H9 (cell line): Measurements from ENCODE around the gene GALNT10. TPM values are rescaled to one million over a fixed set of nuclear protein-coding genes. Genes with fewer than 3 reads are reported as not detected.

Experiments
- DNase-seq: peaks from one replicate; pipeline ENCODE4 v3.0.0-alpha.2; 2017
- H2AFZ ChIP-seq: one replicate; pipeline ENCODE4 v1.6.1; 2013; ENCODE audit warnings: mild to moderate bottlenecking, low read length, control low read depth, moderate library complexity
- H2AK5ac ChIP-seq: 2 replicates; pipeline ENCODE4 v1.6.1; 2013; ENCODE audit warnings: low read length, control low read depth, mixed read lengths; ENCODE audit not compliant: insufficient read length
- H2BK120ac ChIP-seq: one replicate; pipeline ENCODE4 v1.6.1; 2013; ENCODE audit warnings: low read depth, mild to moderate bottlenecking, low read length, control low read depth, inconsistent platforms; ENCODE audit not compliant: poor library complexity, severe bottlenecking
- H2BK12ac ChIP-seq: 2 replicates; pipeline ENCODE4 v1.6.1; 2013; ENCODE audit warnings: low read length, control low read depth, mixed read lengths, low read depth; ENCODE audit not compliant: insufficient read length
- H2BK15ac ChIP-seq: 2 replicates; pipeline ENCODE4 v1.6.1; 2013; ENCODE audit warnings: low read depth, low read length, control low read depth
- H2BK20ac ChIP-seq: one replicate; pipeline ENCODE4 v1.6.1; 2013; ENCODE audit warnings: low read depth, mild to moderate bottlenecking, low read length, control low read depth, inconsistent platforms; ENCODE audit not compliant: poor library complexity, severe bottlenecking
- H2BK5ac ChIP-seq: 2 replicates; pipeline ENCODE4 v1.6.1; 2013; ENCODE audit warnings: low read length, control low read depth, mixed read lengths; ENCODE audit not compliant: insufficient read length
- H3K14ac ChIP-seq: 2 replicates; pipeline ENCODE4 v1.6.1; 2013; ENCODE audit warnings: low read length, control low read depth; ENCODE audit not compliant: insufficient read depth
- H3K18ac ChIP-seq: 2 replicates; pipeline ENCODE4 v1.6.1; 2013; ENCODE audit warnings: low read depth, mild to moderate bottlenecking, mixed read lengths, low read length, control low read depth; ENCODE audit not compliant: insufficient read length
- H3K23ac ChIP-seq: 2 replicates; pipeline ENCODE4 v1.6.1; 2013; ENCODE audit warnings: low read length, control low read depth, mixed read lengths, low read depth; ENCODE audit not compliant: insufficient read length
- H3K23me2 ChIP-seq: 2 replicates; pipeline ENCODE4 v1.6.1; 2013; ENCODE audit warnings: low read depth, mild to moderate bottlenecking, mixed read lengths, low read length, control low read depth; ENCODE audit not compliant: insufficient read length, poor library complexity, severe bottlenecking
- H3K27ac ChIP-seq: 2 replicates; pipeline ENCODE4 v1.5.1; 2013; ENCODE audit warnings: low read length, control low read depth, mixed read lengths, low read depth; ENCODE audit not compliant: insufficient read length
- H3K27me3 ChIP-seq: 2 replicates; pipeline ENCODE4 v1.6.1; 2013; ENCODE audit warnings: low read length, control low read depth, inconsistent platforms; ENCODE audit not compliant: insufficient read depth
- H3K4ac ChIP-seq: 2 replicates; pipeline ENCODE4 v1.6.1; 2013; ENCODE audit warnings: low read depth, mild to moderate bottlenecking, control low read depth, inconsistent platforms, low read length, moderate library complexity
- H3K4me1 ChIP-seq: 2 replicates; pipeline ENCODE4 v1.6.1; 2013; ENCODE audit warnings: low read length, control low read depth, inconsistent platforms; ENCODE audit not compliant: insufficient read depth
- H3K4me2 ChIP-seq: 2 replicates; pipeline ENCODE4 v1.6.1; 2013; ENCODE audit warnings: low read length, control low read depth, mixed read lengths; ENCODE audit not compliant: insufficient read length, insufficient read depth
- H3K56ac ChIP-seq: 2 replicates; pipeline ENCODE4 v1.6.1; 2013; ENCODE audit warnings: low read depth, mild to moderate bottlenecking, mixed read lengths, low read length, control low read depth; ENCODE audit not compliant: insufficient read length
- H3K79me1 ChIP-seq: 2 replicates; pipeline ENCODE4 v1.6.1; 2013; ENCODE audit warnings: low read depth, mild to moderate bottlenecking, moderate library complexity, low read length, control low read depth, inconsistent platforms; ENCODE audit not compliant: insufficient read depth, poor library complexity, severe bottlenecking
- H3K79me2 ChIP-seq: 2 replicates; pipeline ENCODE4 v1.6.1; 2013; ENCODE audit warnings: low read length, control low read depth, inconsistent platforms; ENCODE audit not compliant: insufficient read depth
- H3K9ac ChIP-seq: 2 replicates; pipeline ENCODE4 v1.6.1; 2013; ENCODE audit warnings: low read length, control low read depth, mixed read lengths; ENCODE audit not compliant: insufficient read length; ENCODE audit errors: extremely low read depth
- H3K9me3 ChIP-seq: one replicate; pipeline ENCODE4 v1.6.1; 2013; ENCODE audit warnings: low read depth, low read length, inconsistent platforms; ENCODE audit not compliant: control insufficient read depth
- H3T11ph ChIP-seq: one replicate; pipeline ENCODE4 v1.6.1; 2013; ENCODE audit warnings: mild to moderate bottlenecking, low read length, control low read depth, inconsistent platforms
- H4K20me1 ChIP-seq: one replicate; pipeline ENCODE4 v1.6.1; 2013; ENCODE audit not compliant: control insufficient read depth, insufficient read length, insufficient read depth
- H4K5ac ChIP-seq: 2 replicates; pipeline ENCODE4 v1.6.1; 2013; ENCODE audit warnings: low read depth, mild to moderate bottlenecking, mixed read lengths, low read length, control low read depth; ENCODE audit not compliant: insufficient read length
- H4K8ac ChIP-seq: replicated peaks from 2 replicates; pipeline ENCODE4 v1.6.1; 2013; ENCODE audit warnings: low read length, control low read depth, mixed read lengths, low read depth; ENCODE audit not compliant: insufficient read length
- H4K91ac ChIP-seq: 2 replicates; pipeline ENCODE4 v1.6.1; 2013; ENCODE audit warnings: low read depth, mild to moderate bottlenecking, moderate library complexity, mixed read lengths, low read length, control low read depth; ENCODE audit not compliant: insufficient read length
- H3K27ac Mint-ChIP-seq, 3 experiments: 2 replicates in 2 of 3; 3 replicates in 1 of 3; pipeline ENCODE4 v1.8.0; 2020 to 2021; ENCODE audit warnings: mixed read lengths in 3 of 3, mild to moderate bottlenecking in 1 of 3, moderate library complexity in 1 of 3
- H3K27me3 Mint-ChIP-seq: 2 replicates; pipeline ENCODE4 v1.8.0; 2021; ENCODE audit warnings: low read depth, mild to moderate bottlenecking, moderate library complexity, mixed read lengths
- H3K36me3 Mint-ChIP-seq, 3 experiments: 2 replicates in 2 of 3; 3 replicates in 1 of 3; pipeline ENCODE4 v1.8.0; 2020 to 2021; ENCODE audit warnings: low read depth in 3 of 3, mixed read lengths in 3 of 3; ENCODE audit not compliant: insufficient read depth in 1 of 3
- H3K4me1 Mint-ChIP-seq, 2 experiments: 2 replicates each; pipeline ENCODE4 v1.8.0; 2020; ENCODE audit warnings: mixed read lengths in 2 of 2
- H3K4me3 Mint-ChIP-seq, 2 experiments: 2 replicates in 1 of 2; 3 replicates in 1 of 2; pipeline ENCODE4 v1.8.0; 2020 to 2021; ENCODE audit warnings: mild to moderate bottlenecking in 2 of 2, mixed read lengths in 2 of 2, moderate library complexity in 1 of 2
- H3K9me3 Mint-ChIP-seq, 2 experiments: 2 replicates in 1 of 2; 3 replicates in 1 of 2; pipeline ENCODE4 v1.8.0; 2020; ENCODE audit warnings: mild to moderate bottlenecking in 2 of 2, mixed read lengths in 2 of 2, moderate library complexity in 1 of 2
- CTCF ChIP-seq: fragments of 200-600 bp; sonication (generic); conservative IDR thresholded peaks from 3 replicates; pipeline ENCODE4 v1.8.0; 2021; ENCODE audit warnings: antibody characterized with exemption, mild to moderate bottlenecking
- WGBS: extraction: QIAGEN DNeasy Blood & Tissue Kit; methylation state at CpG from one replicate; pipeline ENCODE4 v1.1.7; 2013; ENCODE audit warnings: missing lambda C conversion rate, low lambda C conversion rate, mixed read lengths; ENCODE audit not compliant: insufficient read length; ENCODE audit errors: extremely low coverage; 5-methylcytosine and 5-hydroxymethylcytosine counted together
- total RNA-seq: library from RNA; stranded (reverse); gene quantifications from 2 replicates; pipeline ENCODE4 v1.2.1, GENCODE V29; 2021

The GALNT10 gene
- total RNA-seq, 1 experiment from 2014 or later: 15.4 TPM

DNA sequence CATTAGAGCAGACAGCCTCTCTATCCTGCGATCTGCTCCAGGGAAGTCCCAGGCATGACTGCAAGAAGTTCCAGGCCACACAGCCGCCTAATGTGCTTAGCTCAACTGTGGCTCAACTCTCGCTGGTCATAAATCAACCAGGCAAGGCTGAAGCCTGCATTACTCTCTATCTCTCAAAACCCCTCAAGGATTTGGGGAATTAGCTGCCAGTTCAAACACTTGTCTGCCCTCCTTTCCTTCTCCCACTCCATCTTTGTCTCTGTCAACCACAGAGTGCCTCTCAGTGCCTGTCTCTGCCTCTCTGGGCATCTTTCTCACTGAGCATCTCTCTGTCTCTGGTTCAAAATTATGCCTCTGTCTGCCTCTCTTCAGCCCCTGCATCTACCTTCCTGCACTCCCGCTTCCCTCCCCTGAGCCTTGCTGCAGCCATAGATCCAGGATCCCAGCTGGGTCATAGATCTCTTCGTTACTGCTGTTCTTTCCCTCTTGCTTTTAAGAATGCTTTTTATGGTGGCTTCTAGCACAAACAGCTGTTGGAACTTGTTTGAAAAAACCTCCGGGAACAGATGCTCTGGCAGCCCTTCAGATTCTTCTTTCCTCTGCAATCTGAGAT lies 27.9 kb upstream of the GALNT10 start:
- no peaks in the 10 kb centered on the region for H3K9me3 ChIP-seq
- no peak overlapping the region for H2BK120ac ChIP-seq
- Mint-ChIP-seq H3K36me3 (no peaks in the 10 kb centered on the region), H3K4me1 (peaks cover 50 to 60% of the 10 kb centered on the region in 2 experiments), H3K27ac (peak overlapping the region in 1 of 3 experiments; percentile 15; a peak in 1 of 7 replicates), H3K4me3 (no peak overlapping the region), H3K9me3 (no peaks in the 10 kb centered on the region), H3K27me3 (peaks cover 2% of the 10 kb centered on the region; the same call in 1 of the 2 replicates)
- no peak overlapping the region for H4K8ac ChIP-seq
- no peak overlapping the region for H3K56ac ChIP-seq
- no peak overlapping the region for H2BK5ac ChIP-seq
- H2AFZ ChIP-seq: no peak overlapping the region
- no CpG with 5 or more reads among the region's 6 CpGs for WGBS
- H2BK20ac ChIP-seq: no peak overlapping the region
- H3K4me1 ChIP-seq: peaks cover 9% of the 10 kb centered on the region; the same call in 1 of the 2 replicates
- H3K23me2 ChIP-seq: peaks cover 2% of the 10 kb centered on the region
- DNase-seq: no peak
- H3K4ac ChIP-seq: no peak overlapping the region
- H2AK5ac ChIP-seq: no peak overlapping the region
- no peaks in the 10 kb centered on the region for H3K79me2 ChIP-seq
- H4K5ac ChIP-seq: no peak overlapping the region
- H3K27ac ChIP-seq: no peak overlapping the region
- H3K79me1 ChIP-seq: no peaks in the 10 kb centered on the region
- TF ChIP-seq CTCF: no peak
- H3K14ac ChIP-seq: peak overlapping the region; percentile 32; the same call in 1 of the 2 replicates
- no peak overlapping the region for H4K91ac ChIP-seq
- no peaks in the 10 kb centered on the region for H3K27me3 ChIP-seq
- H3T11ph ChIP-seq: no peak overlapping the region
- no peaks in the 10 kb centered on the region for H4K20me1 ChIP-seq
- H3K18ac ChIP-seq: no peak overlapping the region
- H2BK15ac ChIP-seq: no peak overlapping the region
- no peak overlapping the region for H2BK12ac ChIP-seq
- no peak overlapping the region for H3K4me2 ChIP-seq
- H3K23ac ChIP-seq: no peak overlapping the region
- no peak overlapping the region for H3K9ac ChIP-seq
